IMR-90 (cell line): ENCODE data around the gene CHCHD4. TPM values are rescaled to one million over a fixed set of nuclear protein-coding genes. Genes with fewer than 3 reads are reported as not detected.

Experiments used
- ATAC-seq: fragments of 200-7000 bp; cut with Tn5 transposase; 2 replicates; pipeline ENCODE4 v1.9.1; 2020; ENCODE audit warnings: low read depth, mild to moderate bottlenecking, moderate library complexity
- BruUV-seq: library from RNA; stranded (reverse); fragments of 400-500 nt; replicated peaks from 2 replicates; lab custom pipeline; 2021; lab: Mats Ljungman, UMichigan
- CTCF ChIA-PET: fragments of 300-600 bp; formaldehyde crosslinking; extraction: SDS; loops from one replicate; lab custom pipeline; 2021; ENCODE audit warnings: antibody characterized with exemption; lab: Yijun Ruan, JAX
- POLR2A ChIA-PET: fragments of 300-600 bp; sonication (Branson Sonifier 250); formaldehyde crosslinking; loops from one replicate; lab custom pipeline; 2022; ENCODE audit warnings: antibody characterized with exemption; ENCODE audit not compliant: unreplicated experiment; lab: Charles Lee
- DNase-seq: peaks from one replicate; pipeline ENCODE4 v3.0.0; 2013
- H2AFZ ChIP-seq: replicated peaks from 2 replicates; pipeline ENCODE3; 2013; ENCODE audit warnings: low read length, mild to moderate bottlenecking; ENCODE audit not compliant: poor library complexity
- H2AK5ac ChIP-seq: 2 replicates; pipeline ENCODE4 v1.6.1; 2013; ENCODE audit warnings: low read depth, low read length, inconsistent platforms
- H2AK9ac ChIP-seq: replicated peaks from 2 replicates; pipeline ENCODE3; 2013; ENCODE audit warnings: mild to moderate bottlenecking, low read depth, low read length, moderate library complexity; ENCODE audit not compliant: poor library complexity
- H2BK120ac ChIP-seq: 2 replicates; pipeline ENCODE4 v1.6.1; 2013; ENCODE audit warnings: low read depth, low read length, inconsistent platforms
- H2BK15ac ChIP-seq: 3 replicates; pipeline ENCODE4 v1.6.1; 2013; ENCODE audit warnings: low read depth, low read length, inconsistent platforms
- H2BK20ac ChIP-seq: 2 replicates; pipeline ENCODE4 v1.6.1; 2013; ENCODE audit warnings: low read depth, mild to moderate bottlenecking, inconsistent platforms, low read length, moderate library complexity
- H2BK5ac ChIP-seq: 2 replicates; pipeline ENCODE4 v1.6.1; 2013; ENCODE audit warnings: mild to moderate bottlenecking, low read depth, low read length, inconsistent platforms; ENCODE audit not compliant: poor library complexity, severe bottlenecking
- H3K14ac ChIP-seq: replicated peaks from 2 replicates; pipeline ENCODE4 v1.6.1; 2013; ENCODE audit warnings: low read depth, low read length, inconsistent platforms
- H3K18ac ChIP-seq: 2 replicates; pipeline ENCODE4 v1.6.1; 2013; ENCODE audit warnings: low read depth, low read length, control low read depth
- H3K23ac ChIP-seq: 2 replicates; pipeline ENCODE4 v1.6.1; 2013; ENCODE audit warnings: low read depth, low read length, inconsistent platforms
- H3K27ac ChIP-seq: 2 replicates; pipeline ENCODE4 v1.5.1; 2013; ENCODE audit warnings: mild to moderate bottlenecking, control low read depth, low read length; ENCODE audit not compliant: insufficient read depth
- H3K27me3 ChIP-seq: 2 replicates; pipeline ENCODE4 v1.6.1; 2013; ENCODE audit warnings: low read length; ENCODE audit not compliant: control insufficient read depth, insufficient read depth
- H3K36me3 ChIP-seq: 2 replicates; pipeline ENCODE4 v1.6.1; 2013; ENCODE audit warnings: low read length, mixed read lengths; ENCODE audit not compliant: control insufficient read depth, insufficient read depth
- H3K4ac ChIP-seq: 2 replicates; pipeline ENCODE4 v1.6.1; 2013; ENCODE audit warnings: low read depth, low read length, inconsistent platforms
- H3K4me1 ChIP-seq: 2 replicates; pipeline ENCODE4 v1.6.1; 2013; ENCODE audit warnings: low read length, mixed read lengths; ENCODE audit not compliant: control insufficient read depth, insufficient read depth
- H3K4me2 ChIP-seq: 2 replicates; pipeline ENCODE4 v1.6.1; 2013; ENCODE audit warnings: low read depth, mild to moderate bottlenecking, control low read depth, low read length, moderate library complexity
- H3K4me3 ChIP-seq: 2 replicates; pipeline ENCODE4 v1.5.1; 2013; ENCODE audit warnings: low read depth, mild to moderate bottlenecking, control low read depth, low read length, moderate library complexity; ENCODE audit not compliant: insufficient read depth
- H3K56ac ChIP-seq: 2 replicates; pipeline ENCODE4 v1.6.1; 2013; ENCODE audit warnings: low read length, inconsistent platforms; ENCODE audit not compliant: insufficient read depth; ENCODE audit errors: extremely low read depth
- H3K79me1 ChIP-seq, 2 experiments: 2 replicates each; pipeline ENCODE4 v1.6.1; 2013; ENCODE audit warnings: low read length in 2 of 2, inconsistent platforms in 1 of 2, low read depth in 1 of 2
- H3K9ac ChIP-seq: 2 replicates; pipeline ENCODE4 v1.6.1; 2013; ENCODE audit warnings: low read depth, low read length, control low read depth
- H3K9me1 ChIP-seq: 2 replicates; pipeline ENCODE4 v1.6.1; 2013; ENCODE audit warnings: low read length, inconsistent platforms; ENCODE audit not compliant: insufficient read depth
- H3K9me3 ChIP-seq: 2 replicates; pipeline ENCODE4 v1.6.1; 2013; ENCODE audit warnings: low read length; ENCODE audit not compliant: control insufficient read depth, insufficient read depth
- H4K20me1 ChIP-seq: 2 replicates; pipeline ENCODE4 v1.6.1; 2013; ENCODE audit warnings: low read length, inconsistent platforms; ENCODE audit not compliant: insufficient read depth
- H4K5ac ChIP-seq: 2 replicates; pipeline ENCODE4 v1.6.1; 2013; ENCODE audit warnings: mild to moderate bottlenecking, low read depth, low read length, control low read depth
- H4K8ac ChIP-seq, 2 experiments: 2 replicates each; pipeline ENCODE4 v1.6.1; 2013; ENCODE audit warnings: low read depth in 2 of 2, low read length in 2 of 2, control low read depth in 1 of 2, inconsistent platforms in 1 of 2
- H4K91ac ChIP-seq: 2 replicates; pipeline ENCODE4 v1.6.1; 2013; ENCODE audit warnings: low read depth, low read length, inconsistent platforms; ENCODE audit not compliant: insufficient read depth
- BHLHE40 ChIP-seq: fragments of 150-350 bp; IDR thresholded peaks from 2 replicates; pipeline ENCODE4 v1.6.1; 2016; ENCODE audit warnings: mild to moderate bottlenecking, low read depth, low read length
- CTCF ChIP-seq: conservative IDR thresholded peaks from 2 replicates; pipeline ENCODE4 v1.5.1; 2012; ENCODE audit warnings: mild to moderate bottlenecking, low read depth, low read length, improper control_type of control experiment
- FOS ChIP-seq: fragments of 150-350 bp; IDR thresholded peaks from 2 replicates; pipeline ENCODE4 v1.6.1; 2016; ENCODE audit warnings: low read depth, low read length
- MAFK ChIP-seq: IDR thresholded peaks from 2 replicates; pipeline ENCODE4 v1.6.1; 2012; ENCODE audit warnings: low read depth, low read length, improper control_type of control experiment
- MAZ ChIP-seq: IDR thresholded peaks from 2 replicates; pipeline ENCODE4 v1.6.1; 2012; ENCODE audit warnings: low read depth, mild to moderate bottlenecking, low read length, improper control_type of control experiment, moderate library complexity, borderline replicate concordance
- MXI1 ChIP-seq: IDR thresholded peaks from 2 replicates; pipeline ENCODE4 v1.6.1; 2012; ENCODE audit warnings: low read depth, mild to moderate bottlenecking, low read length, moderate library complexity, borderline replicate concordance
- NFE2L2 ChIP-seq: fragments of 150-350 bp; IDR thresholded peaks from 2 replicates; pipeline ENCODE4 v1.6.1; 2016; ENCODE audit warnings: low read depth, mild to moderate bottlenecking, low read length
- POLR2A ChIP-seq: IDR thresholded peaks from 2 replicates; pipeline ENCODE4 v1.6.1; 2012; ENCODE audit warnings: mild to moderate bottlenecking, low read depth, low read length
- RAD21 ChIP-seq: IDR thresholded peaks from 2 replicates; pipeline ENCODE4 v1.6.1; 2012; ENCODE audit warnings: low read length, improper control_type of control experiment
- RFX5 ChIP-seq: IDR thresholded peaks from 2 replicates; pipeline ENCODE4 v1.8.0; 2012; ENCODE audit warnings: low read depth, mild to moderate bottlenecking, low read length, moderate library complexity
- SMC3 ChIP-seq: fragments of 150-350 bp; IDR thresholded peaks from 2 replicates; pipeline ENCODE4 v1.6.1; 2016; ENCODE audit warnings: low read depth, mild to moderate bottlenecking, antibody characterized with exemption, low read length, moderate library complexity
- USF2 ChIP-seq: fragments of 150-350 bp; IDR thresholded peaks from 2 replicates; pipeline ENCODE4 v1.6.1; 2017; ENCODE audit warnings: mild to moderate bottlenecking, antibody characterized with exemption, low read length, low read depth
- WGBS, 2 experiments: methylation state at CpG; one replicate each; pipeline versions ENCODE4 v1.1.5 to v1.1.7; 2013; ENCODE audit warnings: missing lambda C conversion rate in 2 of 2; ENCODE audit not compliant: insufficient read length in 1 of 2; ENCODE audit errors: extremely low coverage in 2 of 2; 5-methylcytosine and 5-hydroxymethylcytosine counted together
- dilution Hi-C: fragments of 300-500 bp; cut with HindIII; formaldehyde crosslinking; loops from one replicate; pipeline ENCODE4 v1.14.3; 2018; ENCODE audit warnings: low sequenced_read_pairs; ENCODE audit not compliant: unreplicated experiment
- in situ Hi-C: fragments of 300-500 bp; cut with MboI; formaldehyde crosslinking; loops from 3 replicates; pipeline ENCODE4 v1.14.3; 2019; ENCODE audit warnings: low sequenced_read_pairs, inconsistent platforms, mixed read lengths
- intact Hi-C: fragments of 100-400 bp; cut with micrococcal nuclease; formaldehyde crosslinking; loops from 2 replicates; pipeline ENCODE4 v1.10.0; 2022
- polyA plus RNA-seq, 3 experiments: library from polyadenylated mRNA; depleted of rRNA; stranded (reverse); fragments of >200 nt; gene quantifications; 2 replicates each; pipeline ENCODE4 v1.2.3, GENCODE V29; 2012; ENCODE audit warnings: low replicate concordance in 1 of 3
- total RNA-seq: library from RNA; depleted of rRNA; stranded (reverse); fragments of >200 nt; gene quantifications from 2 replicates; pipeline ENCODE4 v1.2.3, GENCODE V29; 2012

CHCHD4 gene
- total and polyA plus RNA-seq, 2 of the 4 experiments (the other 2 are of a cell fraction), result 9.0 to 9.8 TPM

- H2BK5ac ChIP-seq, result no peak overlapping the region
- DNase-seq (no peak), ATAC-seq (no peak)
- no peaks in the 10 kb centered on the region for H3K9me3 ChIP-seq
- H4K20me1 ChIP-seq, result peaks cover 7% of the 10 kb centered on the region
- no peak overlapping the region for H3K23ac ChIP-seq
- H3K4ac ChIP-seq, result no peak overlapping the region
- no peak overlapping the region for H3K56ac ChIP-seq
- no peaks in the 10 kb centered on the region for H3K27me3 ChIP-seq
- peaks cover 13% of the 10 kb centered on the region; the same call in 1 of the 2 replicates for H3K9me1 ChIP-seq
- ChIA-PET CTCF (no interaction called here), POLR2A (no interaction called here)
- in situ Hi-C loops, result loop anchor here (25.0 kb wide), 1 partner anchor 111 kb away; no protein-coding TSS in a partner anchor
- H3K4me3 ChIP-seq, result no peak overlapping the region
- H4K91ac ChIP-seq, result no peak overlapping the region
- H2AK9ac ChIP-seq, result no peak overlapping the region
- H3K14ac ChIP-seq, result no peak overlapping the region
- H3K27ac ChIP-seq, result no peak overlapping the region
- H3K36me3 ChIP-seq, result peaks cover 60% of the 10 kb centered on the region
- no peak for TF ChIP-seq CTCF
- no peak for TF ChIP-seq MAFK
- TF ChIP-seq NFE2L2, result no peak
- TF ChIP-seq POLR2A, result no peak
- TF ChIP-seq SMC3, result no peak
- TF ChIP-seq USF2, result no peak
- no peak for TF ChIP-seq MXI1
- TF ChIP-seq RFX5, result no peak
- TF ChIP-seq FOS, result no peak
- no peak for TF ChIP-seq MAZ
- no peak for TF ChIP-seq BHLHE40
- TF ChIP-seq RAD21, result no peak
- H2BK120ac ChIP-seq, result no peak overlapping the region
- H3K9ac ChIP-seq, result no peak overlapping the region
- no peak overlapping the region for H3K18ac ChIP-seq
- dilution Hi-C loops, result no loop called here
- H2AFZ ChIP-seq, result peak overlapping the region; percentile 7
- H3K79me1 ChIP-seq, result peaks cover 2 to 12% of the 10 kb centered on the region in 2 experiments
- BruUV-seq, result no TSS peak
- H2AK5ac ChIP-seq, result no peak overlapping the region
- 86% methylated on average over 24 of the region's 28 CpGs; no CpG with 5 or more reads in 1 of the 2 experiments for WGBS, 2 experiments
- H4K8ac ChIP-seq, result no peak overlapping the region
- no peak overlapping the region for H2BK15ac ChIP-seq
- intact Hi-C loops, result no loop called here
- no peak overlapping the region for H4K5ac ChIP-seq
- no peak overlapping the region for H3K4me2 ChIP-seq
- H2BK20ac ChIP-seq, result no peak overlapping the region
- peaks cover 14% of the 10 kb centered on the region for H3K4me1 ChIP-seq
These were observed 23.6 kb upstream of the CHCHD4 start for GRCh38 chr3:14148041-14148985.
